ENCODE data around the gene LYSMD2.

Gene LYSMD2

GRCh38 chr15:51708013-51708412 lies 29.4 kb downstream of the LYSMD2 start:
- TF ChIP-seq CTCF (IDR thresholded peaks at IDR 0.05; ENCODE audit: poor library complexity, severe bottlenecking): no peak
- Histone ChIP-seq H3K9me3 (ENCODE audit: severe bottlenecking) (no peaks in the 10 kb centered on the region), H3K27ac (ENCODE audit: poor library complexity, severe bottlenecking) (no peak overlapping the region), H3K27me3 (ENCODE audit: insufficient read depth, poor library complexity, severe bottlenecking) (peaks cover 12% of the 10 kb centered on the region), H3K36me3 (ENCODE audit: low read depth) (no peaks in the 10 kb centered on the region), H3K4me3 (ENCODE audit: severe bottlenecking) (no peak overlapping the region), H3K4me1 (ENCODE audit: insufficient read depth, poor library complexity, severe bottlenecking) (no peaks in the 10 kb centered on the region)
- no peak for DNase-seq (ENCODE audit: low spot score)
- no peak; the same call in 2 of the 3 replicates for ATAC-seq (ENCODE audit: low read depth)

GRCh38 chr15:51706926-51707608 lies 30.4 kb downstream of the LYSMD2 start:
- H3K4me3 ChIP-seq (ENCODE audit: severe bottlenecking): no peak overlapping the region
- peaks cover 13% of the 10 kb centered on the region for H3K27me3 ChIP-seq (ENCODE audit: insufficient read depth, poor library complexity, severe bottlenecking)
- DNase-seq (ENCODE audit: low spot score) (no peak), ATAC-seq (ENCODE audit: low read depth) (no peak)
- no peak for TF ChIP-seq CTCF (IDR thresholded peaks at IDR 0.05; ENCODE audit: poor library complexity, severe bottlenecking)
- no peaks in the 10 kb centered on the region for H3K9me3 ChIP-seq (ENCODE audit: severe bottlenecking)
- H3K4me1 ChIP-seq (ENCODE audit: insufficient read depth, poor library complexity, severe bottlenecking): no peaks in the 10 kb centered on the region
- H3K27ac ChIP-seq (ENCODE audit: poor library complexity, severe bottlenecking): no peak overlapping the region
- H3K36me3 ChIP-seq (ENCODE audit: low read depth): no peaks in the 10 kb centered on the region

- H3K36me3 ChIP-seq (ENCODE audit: low read depth): no peaks in the 10 kb centered on the region
- no peak for ATAC-seq (ENCODE audit: low read depth)
- H3K4me1 ChIP-seq (ENCODE audit: insufficient read depth, poor library complexity, severe bottlenecking): no peaks in the 10 kb centered on the region
- no peak for TF ChIP-seq CTCF (IDR thresholded peaks at IDR 0.05; ENCODE audit: poor library complexity, severe bottlenecking)
- peaks cover 16% of the 10 kb centered on the region for H3K27me3 ChIP-seq (ENCODE audit: insufficient read depth, poor library complexity, severe bottlenecking)
- no peaks in the 10 kb centered on the region for H3K9me3 ChIP-seq (ENCODE audit: severe bottlenecking)
- no peak overlapping the region for H3K27ac ChIP-seq (ENCODE audit: poor library complexity, severe bottlenecking)
- no peak for DNase-seq (ENCODE audit: low spot score)
- H3K4me3 ChIP-seq (ENCODE audit: severe bottlenecking): no peak overlapping the region
Measured at GRCh38 chr15:51706291-51706690, 31.2 kb downstream of the LYSMD2 start.

GRCh38 chr15:51702710-51703109 lies 34.7 kb downstream of the LYSMD2 start:
- no peak for TF ChIP-seq CTCF (IDR thresholded peaks at IDR 0.05; ENCODE audit: poor library complexity, severe bottlenecking)
- H3K27me3 ChIP-seq (ENCODE audit: insufficient read depth, poor library complexity, severe bottlenecking): peaks cover 42% of the 10 kb centered on the region
- DNase-seq (ENCODE audit: low spot score) (no peak), ATAC-seq (ENCODE audit: low read depth) (no peak)
- H3K36me3 ChIP-seq (ENCODE audit: low read depth): no peaks in the 10 kb centered on the region
- peaks cover 2% of the 10 kb centered on the region for H3K9me3 ChIP-seq (ENCODE audit: severe bottlenecking)
- no peak overlapping the region for H3K27ac ChIP-seq (ENCODE audit: poor library complexity, severe bottlenecking)
- no peaks in the 10 kb centered on the region for H3K4me1 ChIP-seq (ENCODE audit: insufficient read depth, poor library complexity, severe bottlenecking)
- no peak overlapping the region for H3K4me3 ChIP-seq (ENCODE audit: severe bottlenecking)

GRCh38 chr15:51699373-51699772 lies 38.1 kb downstream of the LYSMD2 start:
- H3K27me3 ChIP-seq (ENCODE audit: insufficient read depth, poor library complexity, severe bottlenecking): peaks cover 45% of the 10 kb centered on the region
- H3K9me3 ChIP-seq (ENCODE audit: severe bottlenecking): peaks cover 2% of the 10 kb centered on the region
- H3K27ac ChIP-seq (ENCODE audit: poor library complexity, severe bottlenecking): no peak overlapping the region
- TF ChIP-seq CTCF (IDR thresholded peaks at IDR 0.05; ENCODE audit: poor library complexity, severe bottlenecking): no peak
- H3K4me3 ChIP-seq (ENCODE audit: severe bottlenecking): no peak overlapping the region
- H3K36me3 ChIP-seq (ENCODE audit: low read depth): no peaks in the 10 kb centered on the region
- peaks cover 3% of the 10 kb centered on the region for H3K4me1 ChIP-seq (ENCODE audit: insufficient read depth, poor library complexity, severe bottlenecking)
- ATAC-seq (ENCODE audit: low read depth): no peak
- DNase-seq (ENCODE audit: low spot score): no peak

Data from RWPE2 (cell line).